HPDE6-E6E7 (cell line): ENCODE results near the gene SRRM2.

Experiments used
- DNase-seq: peaks from one replicate; pipeline ENCODE4 v3.0.0; 2011; ENCODE audit warnings: missing footprints; ENCODE audit errors: extremely low spot score

SRRM2 gene

DNA sequence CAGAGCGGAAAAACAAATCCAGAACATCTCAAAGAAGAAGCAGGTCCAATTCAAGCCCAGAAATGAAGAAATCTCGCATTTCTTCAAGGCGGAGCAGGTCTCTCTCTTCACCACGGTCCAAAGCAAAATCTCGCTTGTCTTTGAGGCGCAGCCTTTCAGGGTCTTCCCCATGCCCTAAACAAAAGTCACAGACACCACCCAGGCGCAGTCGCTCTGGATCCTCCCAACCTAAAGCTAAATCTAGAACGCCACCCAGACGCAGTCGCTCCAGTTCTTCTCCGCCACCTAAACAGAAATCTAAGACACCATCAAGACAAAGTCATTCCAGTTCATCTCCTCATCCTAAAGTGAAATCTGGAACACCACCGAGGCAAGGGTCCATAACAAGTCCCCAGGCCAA lies 10.3 kb downstream of the SRRM2 start:
- no peak for DNase-seq

DNA sequence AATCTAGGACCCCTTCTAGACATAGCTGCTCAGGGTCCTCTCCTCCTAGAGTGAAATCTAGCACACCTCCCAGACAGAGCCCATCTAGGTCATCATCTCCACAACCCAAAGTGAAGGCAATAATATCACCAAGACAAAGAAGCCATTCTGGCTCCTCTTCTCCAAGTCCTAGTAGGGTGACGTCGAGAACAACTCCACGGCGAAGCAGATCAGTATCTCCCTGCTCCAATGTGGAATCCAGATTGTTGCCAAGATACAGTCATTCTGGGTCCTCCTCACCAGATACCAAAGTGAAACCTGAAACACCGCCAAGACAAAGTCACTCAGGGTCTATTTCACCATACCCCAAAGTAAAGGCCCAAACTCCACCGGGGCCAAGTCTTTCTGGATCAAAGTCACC lies 10.7 kb downstream of the SRRM2 start:
- no peak for DNase-seq

DNA sequence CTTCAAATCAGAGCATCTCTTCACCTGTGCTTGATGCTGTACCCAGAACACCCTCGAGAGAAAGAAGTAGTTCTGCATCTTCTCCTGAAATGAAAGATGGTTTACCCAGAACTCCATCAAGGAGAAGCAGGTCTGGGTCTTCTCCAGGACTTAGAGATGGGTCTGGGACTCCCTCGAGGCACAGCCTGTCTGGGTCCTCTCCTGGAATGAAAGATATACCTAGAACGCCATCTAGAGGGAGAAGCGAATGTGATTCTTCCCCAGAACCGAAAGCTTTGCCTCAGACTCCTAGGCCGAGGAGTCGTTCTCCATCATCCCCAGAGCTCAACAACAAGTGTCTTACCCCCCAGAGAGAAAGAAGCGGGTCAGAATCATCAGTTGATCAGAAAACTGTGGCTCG lies 12.3 kb downstream of the SRRM2 start:
- DNase-seq = no peak

- DNase-seq = no peak
Measured at GRCh38 chr16:2765462-2766404, 13.3 kb downstream of the SRRM2 start.

GRCh38 chr16:2766430-2767139 lies 14.1 kb downstream of the SRRM2 start:
- no peak for DNase-seq

GRCh38 chr16:2767140-2767731 lies 14.8 kb downstream of the SRRM2 start:
- no peak for DNase-seq

DNA sequence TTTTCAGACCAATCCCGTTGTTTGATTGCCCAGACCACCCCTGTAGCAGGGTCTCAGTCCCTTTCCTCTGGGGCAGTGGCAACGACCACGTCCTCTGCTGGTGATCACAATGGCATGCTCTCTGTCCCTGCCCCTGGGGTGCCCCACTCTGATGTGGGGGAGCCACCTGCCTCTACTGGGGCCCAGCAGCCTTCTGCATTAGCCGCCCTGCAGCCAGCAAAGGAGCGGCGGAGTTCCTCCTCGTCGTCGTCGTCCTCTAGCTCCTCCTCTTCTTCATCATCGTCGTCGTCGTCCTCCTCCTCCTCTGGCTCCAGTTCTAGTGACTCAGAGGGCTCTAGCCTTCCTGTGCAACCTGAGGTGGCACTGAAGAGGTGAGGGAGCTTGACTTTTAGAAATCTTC lies 15.5 kb downstream of the SRRM2 start:
- DNase-seq = no peak

DNA sequence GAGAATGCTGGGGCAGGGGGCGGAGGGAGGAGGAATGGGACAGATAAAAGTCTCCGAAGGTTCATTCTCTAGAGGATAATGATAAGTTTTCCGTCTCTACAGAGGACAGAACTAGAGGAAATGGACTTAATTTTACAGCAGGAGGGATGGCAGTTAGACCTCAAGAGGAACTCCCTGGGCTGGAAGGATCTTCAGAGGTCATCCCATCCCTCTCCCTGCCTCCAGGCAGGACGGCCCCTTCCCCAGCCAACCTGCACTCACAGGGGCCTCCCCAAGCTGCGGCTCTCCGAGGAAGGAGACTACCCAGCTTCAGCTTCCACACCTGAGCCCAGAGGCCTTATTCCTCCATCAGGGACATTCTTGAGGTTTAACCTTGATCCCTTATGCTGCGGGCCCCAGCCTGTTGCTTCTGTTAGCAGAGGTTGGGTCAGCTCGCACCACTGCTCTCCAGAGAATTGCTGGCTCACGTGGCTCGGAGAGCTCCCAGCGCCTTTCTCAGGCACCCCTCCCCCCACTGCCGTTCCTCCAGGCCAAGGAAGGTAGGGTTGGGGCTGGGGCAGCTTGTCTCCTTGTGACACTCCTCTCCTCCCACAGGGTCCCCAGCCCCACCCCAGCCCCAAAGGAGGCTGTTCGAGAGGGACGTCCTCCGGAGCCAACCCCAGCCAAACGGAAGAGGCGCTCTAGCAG lies 16.1 kb downstream of the SRRM2 start:
- DNase-seq = no peak

- DNase-seq = no peak
Measured at GRCh38 chr16:2769100-2769529, 16.7 kb downstream of the SRRM2 start.

DNA sequence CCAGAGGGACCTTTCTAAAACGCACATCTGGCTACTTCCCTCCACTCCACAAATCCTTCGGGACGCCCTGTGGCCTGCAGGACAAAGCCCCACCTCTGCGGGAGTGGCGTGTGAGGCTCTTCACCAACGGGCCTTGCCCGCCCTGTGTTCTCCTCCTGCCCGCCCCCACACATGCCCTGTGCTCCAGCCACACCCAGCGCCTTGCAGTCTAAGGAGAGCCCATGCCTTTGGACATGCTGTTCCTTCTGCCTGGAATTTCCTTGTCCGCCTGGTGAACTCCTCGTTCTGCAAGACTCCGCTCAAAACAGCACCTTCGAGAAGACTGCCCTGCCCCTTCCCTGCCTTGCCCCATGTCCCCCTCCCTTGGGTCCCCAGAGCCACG lies 17.2 kb downstream of the SRRM2 start:
- no peak for DNase-seq

- no peak for DNase-seq
Measured at GRCh38 chr16:2770057-2770951, 17.9 kb downstream of the SRRM2 start.

DNA sequence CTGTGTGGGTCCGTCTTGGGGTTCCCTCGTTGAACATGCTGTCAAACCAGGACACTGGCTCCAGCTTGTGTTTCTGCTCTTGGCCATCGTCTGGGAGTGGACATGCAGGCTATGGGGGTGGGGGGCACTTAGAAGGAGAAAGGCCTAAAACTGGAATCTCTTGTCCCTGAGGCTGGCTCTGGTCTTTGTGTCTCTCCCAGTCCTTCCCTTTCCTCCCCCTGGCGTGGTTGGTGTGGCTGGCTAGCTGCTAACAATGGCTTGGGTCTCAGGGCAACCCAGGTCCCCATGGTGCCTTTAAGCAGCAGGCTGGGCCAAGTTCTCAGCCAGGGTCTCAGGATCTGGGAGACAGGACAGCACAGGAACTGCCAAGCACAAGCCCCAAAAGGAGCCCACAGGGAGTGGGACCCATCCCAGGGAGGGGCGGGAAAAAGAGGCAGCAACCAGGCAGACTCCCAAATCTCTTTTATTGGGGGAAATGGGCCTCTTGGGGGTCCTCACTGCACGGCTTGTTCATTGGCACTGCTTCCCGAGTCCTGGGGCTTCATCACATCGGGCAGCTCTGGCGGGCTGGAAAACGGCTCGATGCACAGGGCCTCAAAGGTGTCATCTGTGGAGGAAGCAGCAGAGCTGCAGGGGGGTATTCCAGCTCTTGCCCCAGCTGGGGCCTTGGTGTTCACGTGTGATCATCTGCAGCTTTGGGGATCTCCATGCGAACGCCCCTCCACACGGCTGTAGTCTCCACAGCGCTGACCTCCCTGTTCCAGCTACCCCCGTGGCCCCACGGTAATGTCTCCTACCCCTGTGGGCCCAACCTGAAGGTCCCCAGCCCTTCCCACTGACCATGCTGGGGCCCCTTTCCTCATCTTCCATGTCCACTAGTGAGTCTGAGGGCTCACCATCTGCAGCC lies 19.3 kb downstream of the SRRM2 start:
- no peak for DNase-seq

DNA sequence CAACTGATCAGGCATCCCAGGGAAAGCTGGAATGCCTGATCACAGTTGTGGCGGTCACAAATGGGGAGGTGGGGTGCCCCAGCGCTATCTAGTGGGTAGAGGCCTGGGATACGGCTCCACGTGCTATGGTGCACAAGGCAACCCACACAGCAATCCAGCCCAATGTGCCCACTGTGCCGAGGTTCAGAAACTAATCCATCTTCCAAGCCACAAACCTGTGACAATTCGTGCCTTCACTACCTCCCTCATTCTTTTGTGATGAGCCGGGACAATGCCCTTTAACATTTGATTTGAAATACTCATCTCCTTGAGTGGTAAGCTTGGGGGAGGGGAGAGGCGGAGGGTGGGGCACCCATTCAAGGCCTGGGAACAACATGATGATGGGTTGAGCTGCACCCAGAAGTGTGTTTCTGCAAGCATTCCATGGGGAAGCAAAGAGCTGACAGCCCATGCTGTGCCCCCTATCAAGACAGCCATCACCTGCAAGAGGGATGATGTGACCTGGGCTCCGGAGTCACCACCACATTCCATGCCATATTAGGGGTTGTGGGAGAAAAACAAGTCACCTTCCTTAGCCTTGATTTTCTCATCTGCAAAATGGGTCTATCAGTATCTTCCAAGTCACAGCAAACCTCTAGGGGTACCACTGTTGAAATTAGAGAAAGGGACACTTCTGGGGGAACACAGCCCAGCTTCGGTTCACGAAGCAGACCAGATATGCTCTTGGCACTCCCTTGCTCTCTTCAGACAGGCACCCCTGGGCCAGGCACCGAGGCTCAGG lies 20.9 kb downstream of the SRRM2 start:
- no peak for DNase-seq

GRCh38 chr16:2774161-2774891 lies 21.9 kb downstream of the SRRM2 start:
- DNase-seq = no peak

GRCh38 chr16:2775131-2775716 lies 22.8 kb downstream of the SRRM2 start:
- DNase-seq = no peak

DNA sequence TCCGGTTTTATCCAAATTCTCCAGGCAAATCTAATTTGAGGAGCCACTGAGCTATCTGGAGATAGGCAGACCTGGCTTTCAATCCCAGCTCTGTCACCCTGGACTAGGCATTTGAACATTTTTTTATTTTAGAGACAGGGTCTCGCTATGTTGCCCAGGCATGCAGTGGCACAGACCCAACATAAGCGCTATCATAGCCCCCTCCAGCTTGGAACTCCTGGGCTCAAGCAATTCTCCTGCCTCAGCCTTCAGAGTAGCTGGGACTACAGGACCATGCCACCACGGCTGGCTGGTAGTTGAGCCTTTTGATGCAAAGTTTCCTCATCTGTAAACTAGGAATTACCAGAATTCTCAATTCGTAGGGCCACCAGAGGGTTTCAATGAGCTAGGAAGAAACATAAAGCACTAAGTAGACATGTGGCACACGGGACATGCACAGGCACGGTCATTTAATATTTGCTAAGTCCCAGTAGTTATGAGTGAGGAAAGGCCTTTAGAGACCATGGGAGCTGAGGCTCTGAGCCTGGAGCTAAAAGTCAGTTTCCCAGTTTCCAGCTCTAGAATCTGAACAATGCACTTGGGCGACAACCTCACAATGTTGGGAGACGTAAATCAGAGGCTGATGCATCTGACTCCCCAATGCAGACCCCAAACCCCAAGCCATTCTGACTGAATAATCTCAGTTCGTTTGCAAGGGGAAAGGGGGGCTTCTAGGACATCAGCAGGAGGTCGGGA lies 23.5 kb downstream of the SRRM2 start:
- DNase-seq = no peak

DNA sequence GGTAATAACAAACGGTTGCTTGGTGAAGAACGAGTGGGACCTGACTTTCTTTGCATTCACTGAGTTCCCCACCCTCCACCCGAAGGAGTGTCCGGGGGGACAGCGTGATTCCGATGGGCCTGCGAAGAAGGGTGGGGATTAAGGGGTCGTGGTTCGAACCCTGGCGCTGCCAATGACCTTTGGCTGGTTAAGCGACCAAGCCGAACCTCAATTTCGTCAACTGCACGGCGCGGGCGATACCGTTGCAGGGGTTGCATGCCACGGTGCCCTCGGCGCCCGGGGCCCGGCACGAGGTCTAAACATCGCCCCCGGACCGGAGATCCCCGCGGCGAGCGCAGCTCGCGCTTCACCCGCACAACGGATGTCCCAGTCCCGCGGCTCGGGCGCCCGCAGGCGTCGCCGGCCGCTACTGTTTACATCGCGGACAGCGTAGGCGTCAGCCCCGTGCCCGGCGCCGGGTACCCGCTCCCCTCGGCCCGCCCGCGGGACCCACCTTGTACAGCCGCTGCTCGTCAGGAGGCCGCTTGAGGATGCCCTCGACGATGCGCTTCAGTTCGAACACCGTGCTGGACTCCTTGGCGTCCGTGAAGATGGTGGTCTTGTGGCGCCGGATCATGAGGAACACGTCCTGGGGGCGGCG lies 24.2 kb downstream of the SRRM2 start:
- DNase-seq = no peak
